GM21381 (cell line): ENCODE measurements around the gene CDK5RAP2.

Experiments
- ATAC-seq: cut with Tn5 transposase; IDR thresholded peaks from one replicate; pipeline ENCODE4 v1.9.1; 2021; ENCODE audit warnings: mild to moderate bottlenecking, moderate library complexity; ENCODE audit not compliant: unreplicated experiment

CDK5RAP2 gene

GRCh38 chr9:120440791-120441190 is 139.2 kb downstream of the CDK5RAP2 start:
- no peak for ATAC-seq

- ATAC-seq: no peak
These were observed 140.0 kb downstream of the CDK5RAP2 start for GRCh38 chr9:120439926-120440325.

GRCh38 chr9:120438836-120439546 is 141.0 kb downstream of the CDK5RAP2 start:
- no peak for ATAC-seq

- ATAC-seq: no peak
These were observed 141.9 kb downstream of the CDK5RAP2 start for GRCh38 chr9:120438111-120438510.

- no peak for ATAC-seq
These were observed 142.9 kb downstream of the CDK5RAP2 start for GRCh38 chr9:120436983-120437475.

GRCh38 chr9:120436446-120436845 is 143.5 kb downstream of the CDK5RAP2 start:
- ATAC-seq: no peak

- no peak for ATAC-seq
These were observed 144.9 kb downstream of the CDK5RAP2 start for GRCh38 chr9:120435091-120435490.

GRCh38 chr9:120434532-120434931 is 145.4 kb downstream of the CDK5RAP2 start:
- no peak for ATAC-seq

GRCh38 chr9:120433701-120434100 is 146.3 kb downstream of the CDK5RAP2 start:
- ATAC-seq: no peak

GRCh38 chr9:120432600-120432999 is 147.4 kb downstream of the CDK5RAP2 start:
- no peak for ATAC-seq

- no peak for ATAC-seq
These were observed 148.7 kb downstream of the CDK5RAP2 start for GRCh38 chr9:120431268-120431667.

- ATAC-seq: no peak
These were observed 155.7 kb downstream of the CDK5RAP2 start for GRCh38 chr9:120424248-120424647.

- ATAC-seq: no peak
These were observed 156.2 kb downstream of the CDK5RAP2 start for GRCh38 chr9:120423812-120424211.

- no peak for ATAC-seq
These were observed 158.0 kb downstream of the CDK5RAP2 start for GRCh38 chr9:120421977-120422376.

- ATAC-seq: no peak
These were observed 161.7 kb downstream of the CDK5RAP2 start for GRCh38 chr9:120418315-120418714.

- ATAC-seq: no peak
These were observed 163.1 kb downstream of the CDK5RAP2 start for GRCh38 chr9:120416781-120417427.

- no peak for ATAC-seq
These were observed 166.6 kb downstream of the CDK5RAP2 start for GRCh38 chr9:120413121-120414048.

GRCh38 chr9:120412425-120412951 is 167.5 kb downstream of the CDK5RAP2 start:
- no peak for ATAC-seq

- ATAC-seq: no peak
These were observed 168.0 kb downstream of the CDK5RAP2 start for GRCh38 chr9:120411862-120412424.

GRCh38 chr9:120410925-120411501 is 169.0 kb downstream of the CDK5RAP2 start:
- no peak for ATAC-seq
